Kidney tubule cell (primary cell): Measurements from ENCODE around the gene COPRS.

ENCODE experiments used
- DNase-seq: peaks from one replicate; pipeline ENCODE4 v3.0.0-alpha.2; 2018; ENCODE audit warnings: low spot score

COPRS gene

GRCh38 chr17:31858642-31859486 lies at the start of gene COPRS:
TSS of gene COPRS (minus strand) at chr17:31859244. CDS start at chr17:31859199, 45 bp downstream.
- peak; percentile 86 for DNase-seq

GRCh38 chr17:31908386-31908785 lies 49.3 kb upstream of the COPRS start:
- DNase-seq = no peak

GRCh38 chr17:31907342-31907962 lies 48.4 kb upstream of the COPRS start:
- no peak for DNase-seq

- DNase-seq = no peak
Observed at GRCh38 chr17:31903401-31903800, 44.4 kb upstream of the COPRS start.

GRCh38 chr17:31902693-31903092 lies 43.6 kb upstream of the COPRS start:
- no peak for DNase-seq

- DNase-seq = peak; percentile 29
Observed at GRCh38 chr17:31900877-31901276, 41.8 kb upstream of the COPRS start.

GRCh38 chr17:31888124-31888523 lies 29.1 kb upstream of the COPRS start:
- no peak for DNase-seq

- no peak for DNase-seq
Observed at GRCh38 chr17:31882571-31882970, 23.5 kb upstream of the COPRS start.

- no peak for DNase-seq
Observed at GRCh38 chr17:31880311-31880710, 21.3 kb upstream of the COPRS start.

GRCh38 chr17:31878703-31879073 lies 19.6 kb upstream of the COPRS start:
- DNase-seq = no peak

- DNase-seq = no peak
Observed at GRCh38 chr17:31877911-31878702, 19.1 kb upstream of the COPRS start.

GRCh38 chr17:31877341-31877740 lies 18.3 kb upstream of the COPRS start:
- no peak for DNase-seq

- DNase-seq = no peak
Observed at GRCh38 chr17:31875081-31875480, 16.0 kb upstream of the COPRS start.

- DNase-seq = no peak
Observed at GRCh38 chr17:31869797-31870568, 10.9 kb upstream of the COPRS start.

- peak; percentile 18 for DNase-seq
Observed at GRCh38 chr17:31869031-31869430, 10.0 kb upstream of the COPRS start.

GRCh38 chr17:31859487-31860008 lies 504 bp upstream of the COPRS start:
- no peak for DNase-seq

GRCh38 chr17:31857920-31858641 lies 963 bp downstream of the COPRS start:
- no peak for DNase-seq

- no peak for DNase-seq
Observed at GRCh38 chr17:31856750-31857149, 2.3 kb downstream of the COPRS start.

- DNase-seq = no peak
Observed at GRCh38 chr17:31854672-31855071, 4.4 kb downstream of the COPRS start.

- DNase-seq = no peak
Observed at GRCh38 chr17:31853911-31854470, 5.1 kb downstream of the COPRS start.

GRCh38 chr17:31845291-31845690 lies 13.8 kb downstream of the COPRS start:
- no peak for DNase-seq
